ENCODE measurements around the gene CD79B. TPM values are rescaled to one million over a fixed set of nuclear protein-coding genes. Genes with fewer than 3 reads are reported as not detected.

The CD79B gene
- total RNA-seq, 1 donor from 2014 or later, result not detected

DNA sequence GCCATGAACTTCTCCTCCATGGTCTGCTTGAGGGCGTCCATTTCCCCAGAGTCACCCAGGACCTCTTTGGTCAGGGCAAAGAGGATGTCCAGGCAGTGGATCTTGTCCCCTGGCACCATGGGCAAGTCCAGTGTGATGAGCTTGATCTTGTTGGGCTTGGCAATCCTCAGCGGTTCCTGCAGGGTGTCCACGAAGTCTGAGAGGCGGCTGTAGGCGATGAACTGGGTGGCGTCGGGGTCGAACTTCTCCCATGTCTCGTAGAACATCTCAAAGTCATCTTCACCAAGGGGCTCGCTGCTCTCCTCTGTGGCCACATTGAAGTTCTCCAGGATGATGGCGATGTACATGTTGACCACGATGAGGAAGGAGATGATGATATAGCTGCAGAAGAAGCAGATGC lies 9.0 kb upstream of the CD79B start:
- no peaks in the 10 kb centered on the region for H3K36me3 ChIP-seq (ENCODE audit: control insufficient read depth, insufficient read depth, low read length)
- no peak for FAIRE-seq
- no peaks in the 10 kb centered on the region for H3K27me3 ChIP-seq (ENCODE audit: control insufficient read depth, insufficient read depth, low read length)
- no peak for DNase-seq (ENCODE audit: low read depth)
- no peak overlapping the region for H3K4me3 ChIP-seq (ENCODE audit: low read depth, low read length)
- TF ChIP-seq CTCF (IDR thresholded peaks at IDR 0.05; ENCODE audit: insufficient read depth, low read length, severe bottlenecking), result no peak

DNA sequence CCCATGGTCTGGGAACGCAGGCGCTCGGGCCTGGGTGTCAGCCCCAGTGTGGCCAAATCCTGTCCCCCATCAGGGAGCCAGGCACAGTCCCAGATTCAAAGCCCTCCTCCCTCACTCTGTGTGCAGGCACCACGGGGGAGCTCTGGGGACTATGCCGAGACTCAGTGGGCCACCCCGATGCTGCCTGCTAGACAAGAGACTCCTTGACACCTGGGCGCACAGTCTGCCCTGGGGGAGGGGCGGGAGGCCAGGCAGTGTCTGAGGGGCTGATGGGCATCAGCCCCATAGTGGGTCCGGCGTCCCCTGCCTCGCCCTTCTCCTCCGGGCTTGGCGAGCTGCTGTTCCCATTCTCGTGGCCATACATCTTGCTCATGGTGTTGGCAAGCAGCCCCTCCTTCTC lies 8.5 kb upstream of the CD79B start:
- no peak for DNase-seq (ENCODE audit: low read depth)
- no peak for TF ChIP-seq CTCF (IDR thresholded peaks at IDR 0.05; ENCODE audit: insufficient read depth, low read length, severe bottlenecking)
- no peak for FAIRE-seq
- H3K4me3 ChIP-seq (ENCODE audit: low read depth, low read length), result no peak overlapping the region
- no peaks in the 10 kb centered on the region for H3K36me3 ChIP-seq (ENCODE audit: control insufficient read depth, insufficient read depth, low read length)
- no peaks in the 10 kb centered on the region for H3K27me3 ChIP-seq (ENCODE audit: control insufficient read depth, insufficient read depth, low read length)

GRCh38 chr17:63939884-63940283 lies 7.8 kb upstream of the CD79B start:
- H3K27me3 ChIP-seq (ENCODE audit: control insufficient read depth, insufficient read depth, low read length), result no peaks in the 10 kb centered on the region
- no peak overlapping the region for H3K4me3 ChIP-seq (ENCODE audit: low read depth, low read length)
- TF ChIP-seq CTCF (IDR thresholded peaks at IDR 0.05; ENCODE audit: insufficient read depth, low read length, severe bottlenecking), result no peak
- no peak for DNase-seq (ENCODE audit: low read depth)
- no peaks in the 10 kb centered on the region for H3K36me3 ChIP-seq (ENCODE audit: control insufficient read depth, insufficient read depth, low read length)
- peak; percentile 32 for FAIRE-seq

DNA sequence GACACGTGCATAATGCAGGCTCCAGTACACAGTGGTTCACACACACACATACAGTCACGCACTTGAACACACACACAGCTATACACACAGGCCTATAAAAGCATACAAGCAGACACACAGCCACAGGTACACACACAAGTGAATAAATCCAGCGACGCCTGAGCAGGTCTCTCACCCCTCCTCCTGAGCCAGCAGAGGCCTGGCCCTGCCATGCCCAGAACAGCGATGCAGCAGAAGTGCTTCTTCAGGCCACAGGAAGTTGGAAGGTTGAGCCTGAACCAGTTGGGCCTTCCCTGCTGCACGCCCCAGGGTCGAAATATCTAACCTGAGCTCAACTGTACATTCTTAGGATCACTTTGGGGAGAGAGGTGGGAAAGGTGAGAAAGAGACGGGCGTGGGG lies 7.3 kb upstream of the CD79B start:
- H3K36me3 ChIP-seq (ENCODE audit: control insufficient read depth, insufficient read depth, low read length), result no peaks in the 10 kb centered on the region
- no peak overlapping the region for H3K4me3 ChIP-seq (ENCODE audit: low read depth, low read length)
- peak; percentile 80 for FAIRE-seq
- no peaks in the 10 kb centered on the region for H3K27me3 ChIP-seq (ENCODE audit: control insufficient read depth, insufficient read depth, low read length)
- DNase-seq (ENCODE audit: low read depth), result no peak
- TF ChIP-seq CTCF (IDR thresholded peaks at IDR 0.05; ENCODE audit: insufficient read depth, low read length, severe bottlenecking), result no peak

DNA sequence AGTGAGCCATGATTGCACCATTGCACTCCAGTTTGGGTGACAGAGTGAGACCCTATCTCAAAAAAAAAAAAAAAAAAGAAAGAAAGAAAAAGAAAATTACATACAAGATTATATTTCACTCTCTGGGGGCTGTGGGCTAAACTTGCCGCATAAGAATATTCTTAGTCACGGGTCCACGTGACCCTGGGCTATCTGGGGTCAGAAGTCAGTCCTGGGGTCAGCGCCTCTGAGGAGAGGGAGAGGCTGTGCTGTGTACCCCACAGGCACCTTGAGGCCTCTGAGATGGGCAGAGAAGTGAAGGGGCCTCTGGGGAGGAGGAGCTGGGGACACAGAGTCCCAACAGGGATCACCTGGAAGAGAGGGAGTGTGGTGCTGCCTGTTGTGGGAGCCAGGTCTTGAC lies 5.8 kb upstream of the CD79B start:
- DNase-seq (ENCODE audit: low read depth) (no peak), FAIRE-seq (no peak)
- no peak overlapping the region for H3K4me3 ChIP-seq (ENCODE audit: low read depth, low read length)
- H3K27me3 ChIP-seq (ENCODE audit: control insufficient read depth, insufficient read depth, low read length), result no peaks in the 10 kb centered on the region
- no peak for TF ChIP-seq CTCF (IDR thresholded peaks at IDR 0.05; ENCODE audit: insufficient read depth, low read length, severe bottlenecking)
- no peaks in the 10 kb centered on the region for H3K36me3 ChIP-seq (ENCODE audit: control insufficient read depth, insufficient read depth, low read length)

- no peak for TF ChIP-seq CTCF (IDR thresholded peaks at IDR 0.05; ENCODE audit: insufficient read depth, low read length, severe bottlenecking)
- no peak for DNase-seq (ENCODE audit: low read depth)
- no peak for FAIRE-seq
- Histone ChIP-seq H3K36me3 (ENCODE audit: control insufficient read depth, insufficient read depth, low read length) (no peaks in the 10 kb centered on the region), H3K27me3 (ENCODE audit: control insufficient read depth, insufficient read depth, low read length) (no peaks in the 10 kb centered on the region), H3K4me3 (ENCODE audit: low read depth, low read length) (no peak overlapping the region)
Observed at GRCh38 chr17:63937319-63937718, 5.2 kb upstream of the CD79B start.

All from bronchial epithelial cell (primary cell).